Measurements from ENCODE around the gene ZNF416.

- TF ChIP-seq JUND (IDR thresholded peaks at IDR 0.05; ENCODE audit: low read length), result no peak
- TF ChIP-seq PHF8 (conservative IDR thresholded peaks at IDR 0.05; ENCODE audit: low read depth, low read length), result no peak
- TF ChIP-seq SUZ12 (IDR thresholded peaks at IDR 0.05; ENCODE audit: low read length), result no peak
- TF ChIP-seq CTCF (IDR thresholded peaks at IDR 0.05; ENCODE audit: control extremely low read depth in 1 of 3, insufficient read depth in 1 of 3, low read depth in 1 of 3, low read length in 3 of 3), result no peak
- no peak for TF ChIP-seq BRCA1 (IDR thresholded peaks at IDR 0.05; ENCODE audit: low read depth, low read length)
- TF ChIP-seq EZH2 (IDR thresholded peaks at IDR 0.05; ENCODE audit: low read depth, low read length, severe bottlenecking), result no peak
- TF ChIP-seq RXRA (IDR thresholded peaks at IDR 0.05; ENCODE audit: insufficient read depth, low read depth, low read length), result no peak
- no peak for TF ChIP-seq KDM1A (IDR thresholded peaks at IDR 0.05; ENCODE audit: borderline replicate concordance, low read length)
Observed at GRCh38 chr19:57560049-57560491, 18.6 kb downstream of the ZNF416 start.
